ENCODE data around the gene CXCL12.

CXCL12 gene

DNA sequence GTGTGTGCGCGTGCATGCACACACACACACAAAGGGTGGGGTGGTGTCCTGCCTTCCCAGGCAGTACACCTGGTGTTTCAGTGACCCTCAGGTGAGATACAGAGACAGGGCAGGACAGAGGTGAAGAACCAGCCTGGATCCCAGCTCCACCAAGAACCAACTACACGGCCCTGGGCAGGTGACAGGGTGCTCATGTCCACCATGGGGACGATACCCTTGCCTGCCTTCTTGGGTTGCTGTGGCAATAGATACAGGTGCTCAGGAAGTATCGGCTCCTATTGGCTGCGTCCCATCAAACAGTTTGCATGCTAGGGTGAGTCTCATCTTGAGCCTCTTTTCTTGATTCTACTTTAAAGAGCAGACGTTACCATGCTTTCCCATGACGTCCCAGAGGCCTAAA lies 33.7 kb upstream of the CXCL12 start:
- Histone ChIP-seq H3K4me1 (ENCODE audit: control insufficient read depth in 1 of 2, insufficient read depth in 1 of 2, low read depth in 1 of 2, low read length in 1 of 2) (no peaks in the 10 kb centered on the region), H3K27ac (no peak overlapping the region), H3K4me3 (ENCODE audit: low read depth in 1 of 2, low read length in 1 of 2) (no peak overlapping the region), H3K27me3 (no peaks in the 10 kb centered on the region), H3K9me3 (no peaks in the 10 kb centered on the region), H3K36me3 (no peaks in the 10 kb centered on the region)
- TF ChIP-seq, protein P1, sequence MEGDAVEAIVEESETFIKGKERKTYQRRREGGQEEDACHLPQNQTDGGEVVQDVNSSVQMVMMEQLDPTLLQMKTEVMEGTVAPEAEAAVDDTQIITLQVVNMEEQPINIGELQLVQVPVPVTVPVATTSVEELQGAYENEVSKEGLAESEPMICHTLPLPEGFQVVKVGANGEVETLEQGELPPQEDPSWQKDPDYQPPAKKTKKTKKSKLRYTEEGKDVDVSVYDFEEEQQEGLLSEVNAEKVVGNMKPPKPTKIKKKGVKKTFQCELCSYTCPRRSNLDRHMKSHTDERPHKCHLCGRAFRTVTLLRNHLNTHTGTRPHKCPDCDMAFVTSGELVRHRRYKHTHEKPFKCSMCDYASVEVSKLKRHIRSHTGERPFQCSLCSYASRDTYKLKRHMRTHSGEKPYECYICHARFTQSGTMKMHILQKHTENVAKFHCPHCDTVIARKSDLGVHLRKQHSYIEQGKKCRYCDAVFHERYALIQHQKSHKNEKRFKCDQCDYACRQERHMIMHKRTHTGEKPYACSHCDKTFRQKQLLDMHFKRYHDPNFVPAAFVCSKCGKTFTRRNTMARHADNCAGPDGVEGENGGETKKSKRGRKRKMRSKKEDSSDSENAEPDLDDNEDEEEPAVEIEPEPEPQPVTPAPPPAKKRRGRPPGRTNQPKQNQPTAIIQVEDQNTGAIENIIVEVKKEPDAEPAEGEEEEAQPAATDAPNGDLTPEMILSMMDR (IDR thresholded peaks at IDR 0.05), result no peak

GRCh38 chr10:44417761-44418160 lies 32.9 kb upstream of the CXCL12 start:
- no peaks in the 10 kb centered on the region for H3K4me1 ChIP-seq (ENCODE audit: control insufficient read depth in 1 of 2, insufficient read depth in 1 of 2, low read depth in 1 of 2, low read length in 1 of 2)
- TF ChIP-seq, protein P1 (IDR thresholded peaks at IDR 0.05), result no peak
- H3K27ac ChIP-seq, result no peak overlapping the region
- no peaks in the 10 kb centered on the region for H3K9me3 ChIP-seq
- H3K27me3 ChIP-seq, result no peaks in the 10 kb centered on the region
- H3K4me3 ChIP-seq (ENCODE audit: low read depth in 1 of 2, low read length in 1 of 2), result no peak overlapping the region
- H3K36me3 ChIP-seq, result no peaks in the 10 kb centered on the region

DNA sequence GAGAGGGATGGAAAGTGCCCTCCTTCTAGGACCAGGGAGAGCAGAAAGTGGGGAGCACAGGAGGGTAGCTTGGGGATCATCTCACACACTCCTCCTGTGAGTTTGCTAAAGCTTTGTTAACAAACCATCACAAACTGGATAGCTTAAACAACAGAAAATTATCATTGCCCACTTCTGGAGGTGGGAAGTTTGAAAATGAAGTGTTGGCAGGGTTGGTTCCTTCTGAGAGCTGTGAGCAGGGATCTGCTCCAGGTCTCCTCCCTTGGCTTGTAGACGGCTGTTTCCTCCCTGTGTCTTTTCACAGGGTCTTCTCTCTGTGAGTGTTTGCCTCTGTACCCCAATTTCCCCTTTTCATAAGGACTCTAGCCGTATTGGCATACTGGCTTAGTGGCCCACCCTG lies 32.0 kb upstream of the CXCL12 start:
- Histone ChIP-seq H3K27ac (no peak overlapping the region), H3K4me1 (ENCODE audit: control insufficient read depth in 1 of 2, insufficient read depth in 1 of 2, low read depth in 1 of 2, low read length in 1 of 2) (no peaks in the 10 kb centered on the region), H3K4me3 (ENCODE audit: low read depth in 1 of 2, low read length in 1 of 2) (no peak overlapping the region), H3K36me3 (no peaks in the 10 kb centered on the region), H3K27me3 (no peaks in the 10 kb centered on the region), H3K9me3 (no peaks in the 10 kb centered on the region)
- TF ChIP-seq, protein P1 (IDR thresholded peaks at IDR 0.05), result no peak

GRCh38 chr10:44416021-44416771 lies 31.3 kb upstream of the CXCL12 start:
- TF ChIP-seq, protein P1 (IDR thresholded peaks at IDR 0.05), result no peak
- H3K4me3 ChIP-seq (ENCODE audit: low read depth in 1 of 2, low read length in 1 of 2), result no peak overlapping the region
- no peaks in the 10 kb centered on the region for H3K9me3 ChIP-seq
- no peaks in the 10 kb centered on the region for H3K4me1 ChIP-seq (ENCODE audit: control insufficient read depth in 1 of 2, insufficient read depth in 1 of 2, low read depth in 1 of 2, low read length in 1 of 2)
- no peak overlapping the region for H3K27ac ChIP-seq
- no peaks in the 10 kb centered on the region for H3K27me3 ChIP-seq
- H3K36me3 ChIP-seq, result no peaks in the 10 kb centered on the region

- no peaks in the 10 kb centered on the region for H3K9me3 ChIP-seq
- no peaks in the 10 kb centered on the region for H3K36me3 ChIP-seq
- H3K4me3 ChIP-seq (ENCODE audit: low read depth in 1 of 2, low read length in 1 of 2), result no peak overlapping the region
- H3K27me3 ChIP-seq, result no peaks in the 10 kb centered on the region
- TF ChIP-seq, protein P1 (IDR thresholded peaks at IDR 0.05), result no peak
- no peaks in the 10 kb centered on the region for H3K4me1 ChIP-seq (ENCODE audit: control insufficient read depth in 1 of 2, insufficient read depth in 1 of 2, low read depth in 1 of 2, low read length in 1 of 2)
- H3K27ac ChIP-seq, result no peak overlapping the region
Measured at GRCh38 chr10:44415121-44415520, 30.2 kb upstream of the CXCL12 start.
